GM12892 (cell line): ENCODE data around the gene LRRC74B.
"Not testable (repeated sequence)": the region's sequence is repeated elsewhere in the genome, so short reads cannot be mapped to it uniquely, and the experiment has no call there.

Experiments
- DNase-seq: peaks from one replicate; pipeline ENCODE4 v3.0.0; 2011; ENCODE audit not compliant: insufficient read length
- FAIRE-seq: peaks from 2 replicates; lab custom pipeline; 2011; peaks lifted over from hg19 to GRCh38; lab: Jason Lieb, UNC
- POLR2A ChIP-seq: IDR thresholded peaks from 2 replicates; pipeline ENCODE4 v1.6.1; 2011; ENCODE audit warnings: low read depth, low read length, control low read depth
- POLR2AphosphoS5 ChIP-seq: IDR thresholded peaks from 2 replicates; pipeline ENCODE4 v1.6.1; 2011; ENCODE audit warnings: low read depth, low read length, control low read depth
- TAF1 ChIP-seq: IDR thresholded peaks from 2 replicates; pipeline ENCODE4 v1.6.1; 2011; ENCODE audit warnings: low read depth, mild to moderate bottlenecking, control low read depth, low read length, borderline replicate concordance

LRRC74B gene

DNA sequence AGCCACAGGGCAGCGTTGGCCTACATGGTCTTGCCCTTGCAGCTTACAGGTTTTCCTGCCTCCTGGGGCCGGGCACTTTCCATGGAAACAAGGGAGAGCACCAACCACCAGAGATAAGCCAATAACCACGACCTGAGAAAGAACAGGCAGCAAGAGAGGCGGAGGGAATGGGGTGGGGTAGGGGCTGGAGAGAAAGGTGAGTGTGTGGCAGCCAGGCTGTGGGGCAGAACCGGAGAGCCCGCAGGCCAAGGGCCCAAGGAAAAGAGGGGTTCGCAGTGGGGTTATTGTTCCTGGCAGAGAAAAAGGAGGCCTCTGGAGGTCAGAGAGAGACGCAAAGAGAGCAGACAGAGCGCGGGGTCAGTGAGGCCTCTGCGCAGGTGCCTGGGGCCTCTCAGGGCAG, 33.2 kb downstream of the LRRC74B start:
- FAIRE-seq (no peak), DNase-seq (no peak)
- TF ChIP-seq TAF1 = no peak
- no peak for TF ChIP-seq POLR2AphosphoS5
- TF ChIP-seq POLR2A = no peak

DNA sequence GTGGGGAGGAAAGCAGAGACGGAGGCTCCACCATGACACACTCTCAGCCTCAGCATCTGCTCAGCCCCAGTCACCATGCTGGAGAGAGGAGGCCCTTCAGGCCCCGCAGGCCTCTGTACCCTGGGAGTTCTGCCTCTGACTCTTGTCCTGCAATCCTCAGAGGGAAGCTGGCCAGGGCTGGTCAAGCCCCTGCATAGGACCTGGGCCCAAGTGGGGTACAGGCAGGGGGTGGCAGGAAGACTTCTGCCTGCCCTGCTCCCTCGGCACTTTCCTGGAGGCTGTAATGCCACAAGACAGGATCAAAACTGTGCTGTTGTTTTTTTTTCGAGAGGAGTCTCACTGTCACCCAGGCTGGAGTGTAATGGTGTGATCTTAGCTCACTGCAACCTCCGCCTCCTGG, 33.7 kb downstream of the LRRC74B start:
- FAIRE-seq = no peak
- TF ChIP-seq POLR2A (no peak), POLR2AphosphoS5 (no peak), TAF1 (no peak)
- no peak for DNase-seq

DNA sequence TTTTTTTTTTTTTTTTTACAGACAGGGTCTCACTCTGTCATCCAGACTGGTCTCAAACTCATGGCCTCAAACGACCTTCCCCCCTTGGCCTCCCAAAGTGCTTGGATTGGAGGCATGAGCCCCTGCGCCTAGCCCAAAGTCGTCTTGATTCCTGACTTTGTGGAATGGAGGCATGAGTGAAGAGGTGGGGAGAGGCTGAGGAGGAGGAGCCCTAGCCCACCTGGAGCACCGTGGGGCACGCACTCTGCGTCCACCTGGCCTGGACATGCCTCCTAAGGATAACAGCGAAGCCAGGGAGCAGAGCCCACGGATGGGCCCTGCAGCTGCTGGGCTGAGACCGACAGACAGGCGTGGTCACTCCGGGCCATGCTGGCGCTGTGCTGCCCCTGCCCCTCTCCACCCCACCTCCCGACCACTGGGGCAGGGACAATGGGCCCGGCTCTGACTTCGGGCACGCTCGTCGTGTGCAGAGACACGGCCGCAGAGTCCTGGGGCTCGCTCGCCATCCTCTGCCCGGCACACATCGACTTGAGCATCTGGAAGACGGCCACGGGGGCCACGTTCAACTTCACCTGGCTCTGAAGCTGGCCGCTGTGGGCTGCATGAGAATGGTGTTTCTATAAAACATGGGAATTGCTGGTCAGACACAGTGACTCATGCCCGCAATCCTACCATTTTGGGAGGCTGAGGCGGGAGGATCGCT, 34.8 kb downstream of the LRRC74B start:
- TF ChIP-seq POLR2A (no peak), TAF1 (no peak), POLR2AphosphoS5 (no peak)
- DNase-seq (no peak), FAIRE-seq (no peak)

DNA sequence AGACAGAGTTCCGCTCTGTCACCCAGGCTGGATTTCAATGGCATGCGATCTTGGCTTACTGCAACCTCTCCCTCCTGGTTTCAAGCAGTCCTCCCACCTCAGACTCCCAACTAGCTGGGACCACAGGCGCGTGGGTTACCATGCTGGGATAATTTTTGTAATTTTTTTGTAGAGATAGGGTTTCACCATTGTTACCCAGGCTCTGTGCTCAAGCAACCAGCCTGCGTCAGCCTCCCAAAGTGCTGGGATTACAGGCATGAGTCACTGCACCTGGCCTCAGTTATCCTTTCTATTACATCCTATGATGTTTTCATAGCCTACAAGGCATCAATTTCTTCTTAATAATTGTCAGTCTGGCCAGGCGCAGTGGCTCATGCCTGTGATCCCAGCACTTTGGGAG, 36.5 kb downstream of the LRRC74B start:
- FAIRE-seq = no peak
- no peak for DNase-seq
- no peak for TF ChIP-seq POLR2AphosphoS5
- no peak for TF ChIP-seq TAF1
- no peak for TF ChIP-seq POLR2A

DNA sequence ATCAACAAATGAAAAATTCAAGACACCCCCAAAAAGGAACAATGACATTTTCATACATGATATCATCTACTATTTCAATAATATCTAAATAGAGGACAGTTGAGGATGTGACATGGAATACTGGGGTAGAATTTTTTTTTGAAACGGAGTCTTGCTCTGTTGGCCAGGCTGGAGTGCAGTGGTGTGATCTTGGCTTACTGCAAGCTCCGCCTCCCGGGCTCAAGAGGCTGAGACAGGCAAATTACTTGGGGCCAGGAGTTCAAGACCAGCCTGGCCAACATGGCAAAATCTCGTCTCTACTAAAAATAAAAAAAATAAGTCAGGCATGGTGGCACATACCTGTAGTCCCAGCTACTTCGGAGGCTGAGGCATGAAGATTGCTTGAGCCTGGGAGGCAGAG, 41.4 kb downstream of the LRRC74B start:
- no peak for TF ChIP-seq POLR2A
- no peak for DNase-seq
- no peak for FAIRE-seq

DNA sequence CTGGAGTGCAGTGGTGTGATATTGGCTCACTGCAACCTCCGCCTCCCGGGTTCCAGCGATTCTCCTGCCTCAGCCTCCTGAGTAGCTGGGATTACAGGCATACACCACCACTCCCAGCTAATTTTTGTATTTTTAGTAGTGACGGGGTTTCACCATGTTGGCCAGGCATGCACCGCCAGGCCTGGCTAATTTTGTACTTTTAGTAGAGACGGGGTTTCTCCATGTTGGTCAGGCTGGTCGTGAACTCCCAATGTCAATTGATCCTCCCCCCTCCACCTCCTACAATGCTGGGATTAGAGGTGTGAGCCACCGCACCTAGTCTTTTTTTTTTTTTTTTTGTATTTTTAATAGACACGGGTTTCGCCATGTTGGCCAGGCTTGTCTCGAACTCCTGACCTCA, 42.2 kb downstream of the LRRC74B start:
- not testable (repeated sequence) for FAIRE-seq, DNase-seq

DNA sequence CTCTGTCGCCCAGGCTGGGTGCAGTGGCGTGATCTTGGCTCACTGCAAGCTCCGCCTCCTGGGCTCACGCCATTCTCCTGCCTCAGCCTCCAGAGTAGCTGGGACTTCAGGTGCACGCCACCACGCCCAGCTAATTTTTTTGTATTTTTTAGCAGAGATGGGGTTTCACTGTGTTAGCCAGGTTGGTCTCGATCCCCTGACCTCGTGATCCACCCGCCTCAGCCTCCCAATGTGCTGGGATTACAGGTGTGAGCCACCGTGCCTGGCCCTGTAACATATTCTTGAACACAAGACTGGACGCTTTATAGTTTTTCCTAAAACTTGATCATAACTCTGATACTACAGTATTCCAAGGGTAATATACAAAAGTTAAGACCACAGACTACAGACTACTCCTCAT, 45.5 kb downstream of the LRRC74B start:
- not testable (repeated sequence) for FAIRE-seq, DNase-seq

DNA sequence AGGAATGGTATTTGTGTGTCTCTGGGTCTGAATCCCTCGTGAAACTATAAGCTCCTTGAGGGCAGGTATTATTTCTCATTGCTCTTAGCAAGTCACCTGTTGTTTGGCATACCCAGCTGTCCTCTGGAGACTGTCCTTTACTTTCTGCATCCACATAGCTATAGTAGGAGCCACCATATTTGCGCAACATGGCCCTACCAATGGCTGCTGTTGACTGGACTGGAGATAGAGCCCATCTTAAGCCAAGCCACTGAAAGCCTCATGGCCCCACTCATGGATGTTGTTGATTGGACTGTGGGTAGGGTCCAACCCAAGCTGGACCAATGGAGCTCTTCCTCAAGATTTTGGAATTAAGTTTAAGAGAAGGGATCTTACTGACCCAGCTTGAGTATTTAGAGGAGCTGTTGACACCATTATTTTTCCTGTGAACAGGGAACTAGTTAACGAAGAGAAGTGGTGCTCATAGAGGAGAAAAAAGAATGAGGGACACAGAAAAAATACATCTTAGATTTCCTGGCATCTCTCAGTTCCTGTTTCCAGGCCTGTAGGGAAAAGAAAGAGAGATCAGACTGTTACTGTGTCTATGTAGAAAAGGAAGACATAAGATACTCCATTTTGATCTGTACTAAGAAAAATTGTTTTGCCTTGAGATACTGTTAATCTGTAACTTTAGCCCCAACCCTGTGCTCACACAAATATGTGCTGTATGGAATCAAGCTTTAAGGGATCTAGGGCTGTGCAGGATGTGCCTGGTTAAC, 47.2 kb downstream of the LRRC74B start:
- DNase-seq (no peak), FAIRE-seq (no peak)
- TF ChIP-seq POLR2A (no peak), POLR2AphosphoS5 (no peak), TAF1 (no peak)

DNA sequence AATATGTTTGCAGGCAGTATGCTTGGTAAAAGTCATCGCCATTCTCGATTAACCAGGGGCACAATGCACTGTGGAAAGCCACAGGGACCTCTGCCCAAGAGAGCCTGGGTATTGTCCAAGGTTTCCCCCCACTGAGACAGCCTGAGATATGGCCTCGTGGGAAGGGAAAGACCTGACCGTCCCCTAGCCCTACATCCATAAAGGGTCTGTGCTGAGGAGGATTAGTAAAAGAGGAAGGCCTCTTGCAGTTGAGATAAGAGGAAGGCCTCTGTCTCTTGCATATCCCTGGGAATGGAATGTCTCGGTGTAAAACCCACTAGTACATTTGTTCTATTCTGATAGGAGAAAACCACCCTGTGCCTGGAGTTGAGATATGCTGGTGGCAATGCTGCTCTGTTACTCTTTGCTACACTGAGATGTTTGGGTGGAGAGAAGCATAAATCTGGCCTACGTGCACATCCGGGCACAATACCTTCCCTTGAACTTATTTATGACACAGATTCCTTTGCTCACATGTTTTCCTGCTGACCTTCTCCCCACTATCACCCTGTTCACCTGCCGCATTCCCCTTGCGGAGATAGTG, 47.9 kb downstream of the LRRC74B start:
- not testable (repeated sequence) for DNase-seq, FAIRE-seq

DNA sequence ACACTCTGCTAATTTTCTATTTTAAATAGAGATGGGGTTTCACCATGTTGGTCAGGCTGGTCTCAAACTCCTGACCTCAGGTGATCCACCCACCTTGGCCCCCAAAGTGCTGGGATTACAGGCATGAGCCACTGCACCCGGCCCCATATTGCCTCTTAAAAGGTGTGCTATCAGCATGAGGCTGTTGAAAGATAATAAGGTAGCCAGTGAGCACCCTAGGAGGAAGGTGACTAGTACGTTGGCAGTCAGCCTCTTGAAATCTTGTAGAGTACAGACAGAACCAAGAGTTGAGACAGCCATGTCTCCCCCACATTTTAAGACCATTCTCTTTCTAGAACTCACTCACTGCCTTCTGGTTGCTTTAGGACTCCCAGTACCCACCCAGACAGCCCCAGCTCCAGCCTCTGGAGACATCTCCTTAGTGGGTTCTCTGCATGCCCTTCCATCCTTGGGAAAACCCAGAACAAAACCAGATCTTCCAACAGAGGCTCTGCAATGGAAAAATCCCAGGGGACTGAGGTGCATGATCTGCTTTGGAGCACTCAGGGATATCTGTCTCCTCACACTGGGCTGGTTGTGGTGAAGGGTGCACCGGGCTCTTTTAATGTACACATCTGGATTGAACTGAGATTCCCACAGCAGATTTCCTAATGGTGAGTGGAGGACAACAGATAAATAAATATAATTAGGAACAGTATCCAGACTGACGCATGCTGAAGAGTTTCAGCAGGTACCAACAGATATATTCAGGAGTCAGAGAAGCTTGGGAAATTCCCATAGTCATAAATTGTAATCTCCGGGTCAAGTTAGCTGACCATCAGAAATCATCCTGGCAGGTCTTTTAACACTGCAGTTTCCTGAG, 49.4 kb downstream of the LRRC74B start:
- no peak for FAIRE-seq
- TF ChIP-seq POLR2A (no peak), TAF1 (no peak), POLR2AphosphoS5 (no peak)
- DNase-seq = no peak

DNA sequence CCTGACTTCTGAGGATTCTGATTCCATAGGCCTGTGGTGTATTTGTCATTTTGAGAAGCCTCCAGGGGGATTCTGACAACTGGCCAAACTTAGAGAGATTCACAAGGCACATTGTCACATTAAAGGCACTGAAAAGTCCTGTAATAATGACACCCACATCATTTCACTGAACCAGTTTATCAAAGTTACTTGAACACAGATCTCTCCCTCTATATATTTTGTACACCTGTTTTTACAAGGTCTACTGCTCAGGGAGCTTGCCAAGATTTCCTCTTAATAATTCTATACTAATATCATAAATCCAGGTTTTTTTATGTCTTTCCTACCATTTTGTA, 50.0 kb downstream of the LRRC74B start:
- no peak for DNase-seq
- TF ChIP-seq TAF1 (no peak), POLR2A (no peak), POLR2AphosphoS5 (no peak)
- no peak for FAIRE-seq

DNA sequence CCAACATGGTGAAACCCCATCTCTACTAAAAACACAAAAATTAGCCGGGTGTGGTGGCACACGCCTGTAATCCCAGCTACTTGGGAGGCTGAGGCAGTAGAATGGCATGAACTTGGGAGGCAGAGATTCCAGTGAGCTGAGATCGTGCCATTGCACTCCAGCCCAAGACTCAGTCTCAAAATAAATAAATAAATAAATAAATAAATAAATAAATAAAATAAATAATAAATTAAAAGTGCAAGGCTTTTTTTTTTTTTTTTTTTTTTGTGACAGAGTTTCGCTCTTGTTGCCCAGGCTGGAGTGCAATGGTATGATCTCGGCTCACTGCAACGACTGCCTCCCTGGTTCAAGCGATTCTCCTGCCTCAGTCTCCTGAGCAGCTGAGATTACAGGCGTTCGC, 51.1 kb downstream of the LRRC74B start:
- DNase-seq, FAIRE-seq: not testable (repeated sequence)

DNA sequence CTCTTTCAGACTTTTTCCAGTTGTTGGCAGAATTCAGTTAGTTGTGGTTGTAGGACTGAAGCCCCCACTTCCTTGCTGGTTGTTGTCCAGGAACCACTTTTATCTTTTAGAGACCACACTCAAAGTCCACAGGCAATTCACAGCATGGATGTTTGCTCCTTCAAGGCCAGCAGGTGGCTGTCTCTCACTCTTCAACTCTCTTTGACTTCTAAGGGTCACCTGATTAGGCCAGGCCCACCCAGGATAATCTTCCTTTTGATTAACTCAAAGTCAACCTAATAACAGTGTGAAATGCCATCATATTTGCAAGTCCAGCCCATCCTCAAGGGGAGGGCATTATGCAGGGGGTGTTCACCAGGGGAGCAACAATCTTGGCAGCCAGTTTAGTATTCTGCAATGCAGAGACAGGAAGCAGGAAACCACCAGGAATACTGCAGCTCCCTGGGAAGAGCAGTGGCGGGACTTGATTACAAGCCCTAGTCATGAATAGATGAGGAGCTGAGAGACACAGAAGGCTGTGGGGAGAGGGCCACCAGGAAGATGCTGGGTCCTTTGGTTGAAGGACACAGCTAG, 52.4 kb downstream of the LRRC74B start:
- DNase-seq = no peak
- TF ChIP-seq POLR2A (no peak), TAF1 (no peak), POLR2AphosphoS5 (no peak)
- FAIRE-seq = no peak
